GM19438 (cell line): ENCODE results near the gene DIP2C.
"Not testable (repeated sequence)": the region's sequence is repeated elsewhere in the genome, so short reads cannot be mapped to it uniquely, and the experiment has no call there.

Source experiments
- ATAC-seq: cut with Tn5 transposase; IDR thresholded peaks from one replicate; pipeline ENCODE4 v1.9.1; 2021; ENCODE audit warnings: low read depth; ENCODE audit not compliant: unreplicated experiment

Gene DIP2C

GRCh38 chr10:689452-690371 lies at the start of gene DIP2C:
Gene DIP2C (minus strand): TSS chr10:689668. CDS start chr10:689578, 90 bp downstream.
- no peak for ATAC-seq

- ATAC-seq = no peak
Observed at GRCh38 chr10:734481-734880, 45.0 kb upstream of the DIP2C start.

GRCh38 chr10:733086-733485 lies 43.6 kb upstream of the DIP2C start:
- no peak for ATAC-seq

- ATAC-seq = no peak
Observed at GRCh38 chr10:729213-729612, 39.7 kb upstream of the DIP2C start.

- no peak for ATAC-seq
Observed at GRCh38 chr10:728603-729002, 39.1 kb upstream of the DIP2C start.

GRCh38 chr10:727162-727790 lies 37.8 kb upstream of the DIP2C start:
- no peak for ATAC-seq

- no peak for ATAC-seq
Observed at GRCh38 chr10:725786-726185, 36.3 kb upstream of the DIP2C start.

GRCh38 chr10:725302-725701 lies 35.8 kb upstream of the DIP2C start:
- ATAC-seq = no peak

- ATAC-seq = no peak
Observed at GRCh38 chr10:723973-724372, 34.5 kb upstream of the DIP2C start.

GRCh38 chr10:722281-723060 lies 33.0 kb upstream of the DIP2C start:
- no peak for ATAC-seq

- no peak for ATAC-seq
Observed at GRCh38 chr10:718143-718700, 28.8 kb upstream of the DIP2C start.

- no peak for ATAC-seq
Observed at GRCh38 chr10:717458-717857, 28.0 kb upstream of the DIP2C start.

GRCh38 chr10:716821-717220 lies 27.4 kb upstream of the DIP2C start:
- ATAC-seq = no peak

GRCh38 chr10:714214-714613 lies 24.7 kb upstream of the DIP2C start:
- no peak for ATAC-seq

GRCh38 chr10:712575-712974 lies 23.1 kb upstream of the DIP2C start:
- ATAC-seq = no peak

- no peak for ATAC-seq
Observed at GRCh38 chr10:712089-712488, 22.6 kb upstream of the DIP2C start.

- no peak for ATAC-seq
Observed at GRCh38 chr10:707861-708260, 18.4 kb upstream of the DIP2C start.

GRCh38 chr10:707456-707855 lies 18.0 kb upstream of the DIP2C start:
- ATAC-seq = no peak

GRCh38 chr10:703118-703517 lies 13.7 kb upstream of the DIP2C start:
- no peak for ATAC-seq

GRCh38 chr10:700183-700582 lies 10.7 kb upstream of the DIP2C start:
- ATAC-seq = not testable (repeated sequence)
